ENCODE measurements around the gene TMEM132C.

Gene TMEM132C

DNA sequence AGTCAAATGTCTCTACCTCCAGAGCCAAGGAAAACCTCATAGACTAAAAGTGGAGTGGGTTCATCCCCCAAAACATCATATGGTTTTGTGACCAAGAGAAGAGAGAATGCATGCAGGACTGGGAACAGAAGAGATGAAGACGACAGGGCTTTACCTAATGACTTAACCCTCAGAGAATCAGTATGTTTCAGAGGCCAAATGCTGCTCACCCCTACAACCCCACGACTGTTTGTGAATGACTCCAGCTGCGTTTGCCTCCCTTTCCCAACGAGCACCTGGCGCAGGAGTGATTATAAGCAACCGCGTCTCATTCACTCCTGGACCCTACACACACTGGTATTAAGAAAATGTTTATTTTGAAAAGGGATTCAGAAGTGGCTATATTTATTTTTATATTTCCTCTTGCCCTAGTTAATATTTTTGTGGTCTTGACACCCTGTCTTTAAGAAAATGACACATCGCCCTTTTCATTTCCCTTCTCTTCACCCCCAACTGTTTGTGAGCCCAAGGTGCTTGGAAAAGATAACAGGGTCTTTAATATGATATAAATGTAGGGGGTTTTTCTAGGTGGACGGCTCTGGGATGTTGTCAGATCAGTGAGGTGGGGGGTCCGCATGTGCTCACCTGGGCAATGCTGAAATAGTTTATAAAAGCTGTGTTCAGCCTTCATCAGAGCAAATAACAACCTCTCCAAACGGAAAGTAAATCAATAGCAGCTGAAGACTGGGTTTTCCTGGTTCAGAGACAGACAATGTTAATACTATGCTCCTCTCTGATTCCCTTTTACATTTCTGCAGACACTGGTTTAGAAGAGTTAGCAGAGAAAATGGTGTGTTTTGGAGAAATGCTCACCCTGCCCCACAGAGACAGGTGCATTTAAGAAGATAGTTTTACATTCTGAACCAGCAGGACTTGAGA lies 479.1 kb downstream of the TMEM132C start:
- POLR2A ChIA-PET, result no interaction called here
- no peaks in the 10 kb centered on the region for H3K9me3 ChIP-seq (ENCODE audit: control insufficient read depth, insufficient read depth, low read depth, low read length)
- no peak overlapping the region for H3K27ac ChIP-seq (ENCODE audit: extremely low read depth, low read depth, low read length)
- H3K36me3 ChIP-seq (ENCODE audit: control insufficient read depth in 2 of 2, insufficient read depth in 1 of 2, low read length in 2 of 2), result no peaks in the 10 kb centered on the region
- no peaks in the 10 kb centered on the region for H3K4me1 ChIP-seq (ENCODE audit: control insufficient read depth, insufficient read depth, low read length)
- no peak for TF ChIP-seq ZNF629 (tag by site-specific recombination; IDR thresholded peaks at IDR 0.05)
- no peak overlapping the region for H3K4me3 ChIP-seq (ENCODE audit: low read depth, low read length)
- CTCF ChIA-PET, result no interaction called here

DNA sequence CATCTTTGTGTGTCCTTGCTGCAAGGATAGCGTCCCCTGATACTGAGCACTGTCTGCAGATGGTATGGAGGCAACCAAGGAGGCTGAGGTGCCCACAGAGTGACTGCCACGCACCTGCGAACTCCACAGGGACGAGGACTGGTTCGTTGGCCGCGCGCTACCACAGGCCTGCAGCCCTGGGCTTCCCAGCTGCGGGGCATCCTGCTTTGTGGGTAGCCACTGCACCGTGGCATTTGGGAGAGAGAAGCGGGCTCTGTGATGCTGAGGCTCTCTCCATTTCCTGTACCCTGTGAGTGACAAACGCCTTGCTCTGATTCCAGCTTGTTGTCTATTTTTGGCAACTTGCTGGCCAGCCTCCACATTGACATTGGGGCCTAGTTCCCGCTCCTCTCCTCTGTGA lies 480.5 kb downstream of the TMEM132C start:
- no peak for TF ChIP-seq ZXDB (tag by site-specific recombination; IDR thresholded peaks at IDR 0.05)
- TF ChIP-seq ZNF596 (tag by site-specific recombination; IDR thresholded peaks at IDR 0.05), result no peak
- no peak for TF ChIP-seq ZNF211 (tag by site-specific recombination; IDR thresholded peaks at IDR 0.05; ENCODE audit: low read depth)
- H3K9me3 ChIP-seq (ENCODE audit: control insufficient read depth, insufficient read depth, low read depth, low read length), result no peaks in the 10 kb centered on the region
- H3K27ac ChIP-seq (ENCODE audit: extremely low read depth, low read depth, low read length), result no peak overlapping the region
- H3K36me3 ChIP-seq (ENCODE audit: control insufficient read depth in 2 of 2, insufficient read depth in 1 of 2, low read length in 2 of 2), result no peaks in the 10 kb centered on the region
- no peaks in the 10 kb centered on the region for H3K4me1 ChIP-seq (ENCODE audit: control insufficient read depth, insufficient read depth, low read length)
- ChIA-PET POLR2A (no interaction called here), CTCF (no interaction called here)
- H3K4me3 ChIP-seq (ENCODE audit: low read depth, low read length), result no peak overlapping the region

DNA sequence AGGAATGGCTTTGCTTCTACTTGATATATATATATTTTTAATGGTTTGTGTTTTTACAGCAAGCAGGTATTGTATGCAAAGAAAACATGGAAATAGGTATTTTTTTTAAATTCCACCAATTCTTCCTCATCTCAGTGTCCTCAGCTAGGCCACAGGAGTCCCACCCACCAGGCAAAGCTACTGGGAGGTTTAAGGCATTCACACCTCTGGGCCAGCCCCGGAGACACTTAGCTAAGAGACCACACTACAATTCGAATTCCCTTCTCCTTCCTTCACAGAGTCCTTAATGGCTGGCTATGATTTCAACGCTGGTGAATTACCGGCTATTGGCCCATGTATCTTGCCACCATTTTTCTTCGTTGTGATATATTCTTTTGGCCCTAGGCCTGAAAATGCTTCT lies 485.4 kb downstream of the TMEM132C start:
- ChIA-PET POLR2A (no interaction called here), CTCF (no interaction called here)
- no peaks in the 10 kb centered on the region for H3K9me3 ChIP-seq (ENCODE audit: control insufficient read depth, insufficient read depth, low read depth, low read length)
- no peak overlapping the region for H3K4me3 ChIP-seq (ENCODE audit: low read depth, low read length)
- no peaks in the 10 kb centered on the region for H3K36me3 ChIP-seq (ENCODE audit: control insufficient read depth in 2 of 2, insufficient read depth in 1 of 2, low read length in 2 of 2)
- H3K27ac ChIP-seq (ENCODE audit: extremely low read depth, low read depth, low read length), result no peak overlapping the region
- H3K4me1 ChIP-seq (ENCODE audit: control insufficient read depth, insufficient read depth, low read length), result no peaks in the 10 kb centered on the region
- TF ChIP-seq ZNF677 (tag by site-specific recombination; IDR thresholded peaks at IDR 0.05), result no peak
- no peak for TF ChIP-seq ZNF121 (tag by site-specific recombination; IDR thresholded peaks at IDR 0.05)
- TF ChIP-seq ZNF140 (tag by site-specific recombination; IDR thresholded peaks at IDR 0.05), result no peak
- no peak for TF ChIP-seq ZNF354C (tag by site-specific recombination; IDR thresholded peaks at IDR 0.05; ENCODE audit: borderline replicate concordance, low read depth)
- TF ChIP-seq, protein P1, sequence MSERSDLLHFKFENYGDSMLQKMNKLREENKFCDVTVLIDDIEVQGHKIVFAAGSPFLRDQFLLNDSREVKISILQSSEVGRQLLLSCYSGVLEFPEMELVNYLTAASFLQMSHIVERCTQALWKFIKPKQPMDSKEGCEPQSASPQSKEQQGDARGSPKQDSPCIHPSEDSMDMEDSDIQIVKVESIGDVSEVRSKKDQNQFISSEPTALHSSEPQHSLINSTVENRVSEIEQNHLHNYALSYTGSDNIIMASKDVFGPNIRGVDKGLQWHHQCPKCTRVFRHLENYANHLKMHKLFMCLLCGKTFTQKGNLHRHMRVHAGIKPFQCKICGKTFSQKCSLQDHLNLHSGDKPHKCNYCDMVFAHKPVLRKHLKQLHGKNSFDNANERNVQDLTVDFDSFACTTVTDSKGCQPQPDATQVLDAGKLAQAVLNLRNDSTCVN (tag by site-specific recombination; optimal IDR thresholded peaks at IDR 0.05), result no peak
- no peak for TF ChIP-seq ZNF311 (tag by site-specific recombination; IDR thresholded peaks at IDR 0.05; ENCODE audit: borderline replicate concordance)
- TF ChIP-seq KLF16 (tag by site-specific recombination; IDR thresholded peaks at IDR 0.05), result no peak
- TF ChIP-seq ZBTB8A (tag by site-specific recombination; IDR thresholded peaks at IDR 0.05), result no peak

DNA sequence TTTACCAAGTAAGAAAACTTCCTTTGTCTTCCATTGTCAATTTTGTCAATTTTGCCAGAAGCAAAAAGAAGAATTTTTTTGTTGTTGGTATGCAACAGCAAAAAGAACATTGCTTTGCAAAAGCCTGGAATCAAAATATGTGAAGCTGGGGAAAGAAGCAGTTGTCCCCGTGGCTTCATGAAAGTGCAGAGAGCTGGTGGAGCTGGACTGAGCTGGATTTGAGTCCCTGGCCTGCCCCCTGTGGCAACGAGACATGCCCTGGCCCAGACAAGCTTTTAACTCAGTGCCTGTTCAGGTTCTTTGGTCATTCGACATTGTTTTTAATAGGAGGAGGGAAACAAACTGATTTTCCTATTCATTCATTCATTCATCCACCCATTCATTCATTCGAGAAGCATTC lies 486.5 kb downstream of the TMEM132C start:
- Histone ChIP-seq H3K4me1 (ENCODE audit: control insufficient read depth, insufficient read depth, low read length) (no peaks in the 10 kb centered on the region), H3K9me3 (ENCODE audit: control insufficient read depth, insufficient read depth, low read depth, low read length) (no peaks in the 10 kb centered on the region), H3K4me3 (ENCODE audit: low read depth, low read length) (no peak overlapping the region), H3K36me3 (ENCODE audit: control insufficient read depth in 2 of 2, insufficient read depth in 1 of 2, low read length in 2 of 2) (no peaks in the 10 kb centered on the region), H3K27ac (ENCODE audit: extremely low read depth, low read depth, low read length) (no peak overlapping the region)
- ChIA-PET POLR2A (no interaction called here), CTCF (interaction anchor here (0.7 kb wide), 1 partner anchor 109 kb away, joined by 3 read pairs; no protein-coding TSS in a partner anchor)
- TF ChIP-seq ZNF624 (tag by site-specific recombination; IDR thresholded peaks at IDR 0.05) (no peak), ZNF239 (tag by site-specific recombination; IDR thresholded peaks at IDR 0.05) (no peak), ZNF37A (tag by site-specific recombination; IDR thresholded peaks at IDR 0.05) (no peak), ZNF341 (tag by site-specific recombination; IDR thresholded peaks at IDR 0.05; ENCODE audit: low read depth) (no peak), ZNF544 (tag by site-specific recombination; IDR thresholded peaks at IDR 0.05) (no peak)

All from HEK293 (cell line).